ENCODE results near the gene NLRP5.

GRCh38 chr19:56079609-56080008 lies 93.0 kb downstream of the NLRP5 start:
- TF ChIP-seq CTCF (conservative IDR thresholded peaks at IDR 0.05; ENCODE audit: low read depth, low read length) (no peak), POLR2A (IDR thresholded peaks at IDR 0.05; ENCODE audit: low read depth, low read length) (no peak), FOS (IDR thresholded peaks at IDR 0.05; ENCODE audit: low read depth, low read length) (no peak)
